Measurements from ENCODE around the gene TOMM22.

Gene TOMM22

GRCh38 chr22:38715852-38716251 is 34.1 kb downstream of the TOMM22 start:
- no peak for DNase-seq

GRCh38 chr22:38716271-38716670 is 34.5 kb downstream of the TOMM22 start:
- DNase-seq = no peak

- no peak for DNase-seq
Measured at GRCh38 chr22:38716826-38717225, 35.1 kb downstream of the TOMM22 start.

- no peak for DNase-seq
Measured at GRCh38 chr22:38717244-38717643, 35.5 kb downstream of the TOMM22 start.

- peak in 1 of 2 experiments; percentile 4 for DNase-seq
Measured at GRCh38 chr22:38718414-38718813, 36.7 kb downstream of the TOMM22 start.

GRCh38 chr22:38719196-38719595 is 37.4 kb downstream of the TOMM22 start:
- no peak for DNase-seq

- no peak for DNase-seq
Measured at GRCh38 chr22:38720350-38720749, 38.6 kb downstream of the TOMM22 start.

- no peak for DNase-seq
Measured at GRCh38 chr22:38721551-38721950, 39.8 kb downstream of the TOMM22 start.

GRCh38 chr22:38724176-38724575 is 42.4 kb downstream of the TOMM22 start:
- DNase-seq = no peak

GRCh38 chr22:38724926-38725571 is 43.3 kb downstream of the TOMM22 start:
- peak; percentile 2 to 26 for DNase-seq

- no peak for DNase-seq
Measured at GRCh38 chr22:38725900-38726655, 44.3 kb downstream of the TOMM22 start.

- no peak for DNase-seq
Measured at GRCh38 chr22:38727123-38727522, 45.4 kb downstream of the TOMM22 start.

GRCh38 chr22:38727530-38728451 is 46.0 kb downstream of the TOMM22 start:
- no peak for DNase-seq

GRCh38 chr22:38728871-38729796 is 47.4 kb downstream of the TOMM22 start:
- no peak for DNase-seq

- no peak for DNase-seq
Measured at GRCh38 chr22:38729946-38730345, 48.2 kb downstream of the TOMM22 start.

- DNase-seq = no peak
Measured at GRCh38 chr22:38730411-38730871, 48.7 kb downstream of the TOMM22 start.

- DNase-seq = no peak
Measured at GRCh38 chr22:38731703-38732161, 50.0 kb downstream of the TOMM22 start.

GRCh38 chr22:38732251-38732815 is 50.6 kb downstream of the TOMM22 start:
- DNase-seq = no peak

GRCh38 chr22:38733329-38733723 is 51.6 kb downstream of the TOMM22 start:
- no peak for DNase-seq

GRCh38 chr22:38733724-38734381 is 52.1 kb downstream of the TOMM22 start:
- DNase-seq = peak in 1 of 2 experiments; percentile 17

Data from NCI-H2081 (cell line).